DOHH2 (cell line): ENCODE results near the gene PHAF1.

Experiments used
- H3F3A ChIP-seq: fragments of 200-600 bp; sonication (generic), shearing (Covaris generic); 2 replicates; pipeline ENCODE4 v1.6.0; 2016; ENCODE audit warnings: antibody characterized with exemption, mild to moderate bottlenecking; ENCODE audit not compliant: control insufficient read depth, insufficient read depth
- H3K27ac ChIP-seq: fragments of 200-600 bp; sonication (generic); 2 replicates; pipeline ENCODE4 v1.5.1; 2014; ENCODE audit warnings: low read depth, mild to moderate bottlenecking, low read length, moderate library complexity
- H3K27me3 ChIP-seq: fragments of 200-600 bp; sonication (generic); 2 replicates; pipeline ENCODE4 v1.6.1; 2014; ENCODE audit warnings: mild to moderate bottlenecking, low read length, mixed read lengths; ENCODE audit not compliant: control insufficient read depth
- H3K36me3 ChIP-seq: fragments of 200-600 bp; sonication (generic); 2 replicates; pipeline ENCODE4 v1.6.1; 2014; ENCODE audit warnings: mild to moderate bottlenecking, low read length, moderate library complexity, mixed read lengths; ENCODE audit not compliant: control insufficient read depth
- H3K4me1 ChIP-seq: fragments of 200-600 bp; sonication (generic); 2 replicates; pipeline ENCODE4 v1.6.1; 2014; ENCODE audit warnings: mild to moderate bottlenecking, low read length, mixed read lengths; ENCODE audit not compliant: control insufficient read depth
- H3K4me2 ChIP-seq: fragments of 200-600 bp; sonication (generic); 2 replicates; pipeline ENCODE4 v1.6.0; 2014; ENCODE audit warnings: mild to moderate bottlenecking, low read length, moderate library complexity
- H3K4me3 ChIP-seq: fragments of 200-600 bp; sonication (generic); 2 replicates; pipeline ENCODE4 v1.5.1; 2014; ENCODE audit warnings: mild to moderate bottlenecking, low read length, mixed read lengths
- H3K79me2 ChIP-seq: fragments of 200-600 bp; sonication (generic); 2 replicates; pipeline ENCODE4 v1.6.1; 2014; ENCODE audit warnings: mild to moderate bottlenecking, low read length, mixed read lengths; ENCODE audit not compliant: control insufficient read depth
- H3K9me2 ChIP-seq: fragments of 200-600 bp; sonication (generic); replicated peaks from 2 replicates; pipeline ENCODE4 v1.6.1; 2014; ENCODE audit warnings: mild to moderate bottlenecking, low read length, mixed read lengths; ENCODE audit not compliant: control insufficient read depth
- H3K9me3 ChIP-seq: fragments of 200-600 bp; sonication (generic); 2 replicates; pipeline ENCODE4 v1.6.1; 2014; ENCODE audit warnings: antibody characterized with exemption, low read length, mixed read lengths; ENCODE audit not compliant: control insufficient read depth, insufficient read depth
- H4K20me1 ChIP-seq: fragments of 200-600 bp; sonication (generic); 2 replicates; pipeline ENCODE4 v1.6.0; 2014; ENCODE audit warnings: low read depth, mild to moderate bottlenecking, antibody characterized with exemption, low read length, moderate library complexity; ENCODE audit not compliant: control insufficient read depth, insufficient read depth
- CTCF ChIP-seq: fragments of 200-600 bp; sonication (generic); IDR thresholded peaks from one replicate; pipeline ENCODE4 v1.5.1; 2014; ENCODE audit warnings: antibody characterized with exemption, mild to moderate bottlenecking, low read depth, low read length; ENCODE audit not compliant: poor library complexity, severe bottlenecking
- EZH2phosphoT487 ChIP-seq: fragments of 200-600 bp; sonication (generic); IDR thresholded peaks from 2 replicates; pipeline ENCODE4 v1.6.1; 2017; ENCODE audit warnings: borderline replicate concordance, mild to moderate bottlenecking, antibody characterized with exemption, low read length, moderate library complexity, mixed read lengths

PHAF1 gene

GRCh38 chr16:67109407-67110135 lies at the start of gene PHAF1:
PHAF1 (plus strand) TSS chr16:67109941; CDS start chr16:67110176, 235 bp downstream.
- Histone ChIP-seq H3K27me3 (no peaks in the 10 kb centered on the region), H3F3A (peaks cover 11% of the 10 kb centered on the region; the same call in 1 of the 2 replicates), H4K20me1 (no peaks in the 10 kb centered on the region; the same call in 1 of the 2 replicates), H3K79me2 (peaks cover 42% of the 10 kb centered on the region), H3K4me2 (peak within 1 kb of the TSS; percentile 72), H3K4me3 (peak within 1 kb of the TSS; percentile 90), H3K27ac (peak within 1 kb of the TSS; percentile 10), H3K9me2 (no peaks in the 10 kb centered on the region), H3K9me3 (no peaks in the 10 kb centered on the region), H3K4me1 (peaks cover 19% of the 10 kb centered on the region), H3K36me3 (no peaks in the 10 kb centered on the region)
- TF ChIP-seq CTCF = no peak
- no peak for TF ChIP-seq EZH2phosphoT487

- Histone ChIP-seq H3K27ac (no peak overlapping the region; the same call in 1 of the 2 replicates), H3K27me3 (no peaks in the 10 kb centered on the region), H3K9me3 (no peaks in the 10 kb centered on the region), H3K4me2 (no peak overlapping the region), H3K36me3 (peaks cover 45% of the 10 kb centered on the region), H3K4me1 (peaks cover 19% of the 10 kb centered on the region), H3K4me3 (no peak overlapping the region), H3F3A (no peaks in the 10 kb centered on the region), H3K79me2 (peaks cover 70% of the 10 kb centered on the region), H4K20me1 (peaks cover 8% of the 10 kb centered on the region; the same call in 1 of the 2 replicates), H3K9me2 (no peaks in the 10 kb centered on the region)
- TF ChIP-seq CTCF (no peak), EZH2phosphoT487 (no peak)
These were observed 46.7 kb upstream of the PHAF1 start for GRCh38 chr16:67063008-67063407.

GRCh38 chr16:67068212-67068753 lies 41.5 kb upstream of the PHAF1 start:
- H3F3A ChIP-seq = no peaks in the 10 kb centered on the region
- no peaks in the 10 kb centered on the region for H3K9me2 ChIP-seq
- H3K4me1 ChIP-seq = no peaks in the 10 kb centered on the region
- H3K27me3 ChIP-seq = no peaks in the 10 kb centered on the region
- peaks cover 22% of the 10 kb centered on the region for H3K79me2 ChIP-seq
- no peak overlapping the region for H3K4me2 ChIP-seq
- no peak overlapping the region for H3K4me3 ChIP-seq
- H3K36me3 ChIP-seq = peaks cover 62% of the 10 kb centered on the region
- TF ChIP-seq EZH2phosphoT487 (no peak), CTCF (no peak)
- no peaks in the 10 kb centered on the region for H3K9me3 ChIP-seq
- no peak overlapping the region for H3K27ac ChIP-seq
- peaks cover 5% of the 10 kb centered on the region; the same call in 1 of the 2 replicates for H4K20me1 ChIP-seq
